Right ventricle myocardium superior (tissue), 1 donor: ENCODE measurements around the gene RPL13. TPM values are rescaled to one million over a fixed set of nuclear protein-coding genes. Genes with fewer than 3 reads are reported as not detected.
"Not testable (repeated sequence)": the region's sequence is repeated elsewhere in the genome, so short reads cannot be mapped to it uniquely, and the experiment has no call there.

ENCODE experiments used
- ATAC-seq: fragments of 200-7000 bp; cut with Tn5 transposase; one replicate; pipeline ENCODE4 v1.9.1; 2020; ENCODE audit warnings: mild to moderate bottlenecking; ENCODE audit not compliant: poor library complexity
- DNase-seq: peaks from one replicate; pipeline ENCODE4 v3.0.0-alpha.2; 2020
- intact Hi-C: fragments of 100-400 bp; cut with DNase I; formaldehyde crosslinking; loops from one replicate; pipeline ENCODE4 v1.11.2; 2022
- total RNA-seq: library from RNA; stranded (reverse); fragmentation: NEBNext Ultra II Directional; extraction: Animal tissue kit (Norgen Biotek cat#: 25700); gene quantifications from one replicate; pipeline ENCODE4 v1.2.1, GENCODE V29; 2021
- donor health status: DM: no; HTN: yes; CAD: no; lungs with severe emphysema.

Gene RPL13
- total RNA-seq, 1 donor from 2014 or later: 1,044 TPM

DNA sequence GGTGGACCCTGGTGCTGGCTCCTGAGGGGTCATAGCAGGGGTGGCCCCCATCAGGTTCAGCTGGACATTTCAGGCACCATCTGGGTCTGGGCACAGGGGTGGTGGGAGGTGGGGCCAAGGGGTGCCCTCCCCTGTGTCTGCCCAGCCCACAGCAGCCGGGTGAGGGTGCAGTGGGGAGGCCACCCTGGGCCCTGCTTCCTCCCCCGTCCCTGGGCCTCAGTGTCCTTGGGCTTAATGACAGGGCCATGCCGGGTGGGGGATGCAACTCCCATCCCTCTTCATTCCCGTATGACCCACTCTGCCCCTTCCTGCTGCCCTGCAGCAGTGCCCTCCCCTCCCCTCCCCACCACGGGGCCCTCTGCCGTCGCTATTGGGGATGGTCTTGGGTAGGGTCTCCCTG is 25.7 kb downstream of the RPL13 start:
- ATAC-seq (no peak), DNase-seq (no peak)
- intact Hi-C loops: no loop called here

DNA sequence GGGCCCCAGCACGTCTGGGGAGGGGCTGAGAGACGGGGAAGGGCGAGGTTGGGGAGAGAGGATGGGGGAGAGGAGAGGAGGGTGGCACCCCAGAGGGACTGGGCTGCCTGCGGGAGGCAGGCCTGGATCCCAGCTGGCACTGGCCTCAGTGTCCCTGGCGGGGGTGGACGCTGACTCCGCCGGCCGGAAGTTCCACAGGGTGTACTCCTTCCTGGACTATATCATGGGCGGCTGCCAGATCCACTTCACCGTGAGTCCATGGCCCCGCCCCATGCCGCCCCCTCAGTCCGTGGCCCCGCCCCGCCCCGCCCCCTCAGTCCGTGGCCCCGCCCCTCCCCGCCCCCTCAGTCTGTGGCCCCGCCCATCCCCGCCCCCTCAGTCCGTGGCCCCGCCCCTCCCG is 26.4 kb downstream of the RPL13 start:
- intact Hi-C loops: no loop called here
- no peak for DNase-seq

DNA sequence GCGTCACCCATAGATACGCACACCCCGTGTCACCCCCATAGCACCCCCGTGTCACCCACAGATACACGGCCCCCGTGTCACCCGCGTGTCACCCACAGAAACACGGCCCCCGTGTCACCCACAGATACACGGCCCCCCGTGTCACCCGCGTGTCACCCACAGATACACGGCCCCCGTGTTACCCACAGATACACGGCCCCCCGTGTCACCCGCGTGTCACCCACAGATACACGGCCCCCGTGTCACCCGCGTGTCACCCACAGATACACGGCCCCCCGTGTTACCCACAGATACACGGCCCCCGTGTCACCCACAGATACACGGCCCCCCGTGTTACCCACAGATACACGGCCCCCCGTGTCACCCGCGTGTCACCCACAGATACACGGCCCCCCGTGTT is 27.2 kb downstream of the RPL13 start:
- DNase-seq, ATAC-seq, intact Hi-C loops: not testable (repeated sequence)

More for the DNA sequence above, 26.4 kb downstream of the RPL13 start:
- no peak for ATAC-seq

DNA sequence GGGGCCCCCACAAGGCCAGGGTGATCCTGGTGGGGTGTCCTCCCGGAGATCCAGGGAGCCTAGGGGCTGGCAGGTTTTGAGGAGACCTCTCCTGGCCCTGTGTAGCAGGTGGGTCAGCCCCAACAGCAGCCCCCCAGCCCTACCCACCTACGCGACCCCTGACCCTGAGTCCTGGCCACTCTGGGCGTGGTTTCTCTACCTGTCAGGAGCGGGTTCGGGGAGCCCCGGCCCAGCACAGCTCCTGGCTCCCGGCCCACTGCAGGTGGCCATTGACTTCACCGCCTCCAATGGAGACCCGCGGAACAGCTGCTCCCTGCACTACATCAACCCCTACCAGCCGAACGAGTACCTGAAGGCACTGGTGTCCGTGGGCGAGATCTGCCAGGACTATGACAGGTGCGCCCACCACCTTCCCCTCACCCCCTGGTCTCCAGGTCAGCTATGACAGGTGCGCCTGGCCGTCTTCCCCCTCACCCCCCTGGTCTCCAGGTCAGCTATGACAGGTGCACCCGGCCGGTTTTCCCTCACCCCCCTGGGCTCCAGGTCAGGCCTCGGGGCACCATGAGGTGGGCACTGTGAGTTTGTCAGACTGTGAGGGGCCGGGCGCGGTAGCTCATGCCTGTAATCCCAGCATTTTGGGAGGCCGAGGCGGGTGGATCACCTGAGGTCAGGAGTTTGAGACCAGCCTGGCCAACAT is 28.1 kb downstream of the RPL13 start:
- ATAC-seq (no peak), DNase-seq (no peak)
- intact Hi-C loops: no loop called here

DNA sequence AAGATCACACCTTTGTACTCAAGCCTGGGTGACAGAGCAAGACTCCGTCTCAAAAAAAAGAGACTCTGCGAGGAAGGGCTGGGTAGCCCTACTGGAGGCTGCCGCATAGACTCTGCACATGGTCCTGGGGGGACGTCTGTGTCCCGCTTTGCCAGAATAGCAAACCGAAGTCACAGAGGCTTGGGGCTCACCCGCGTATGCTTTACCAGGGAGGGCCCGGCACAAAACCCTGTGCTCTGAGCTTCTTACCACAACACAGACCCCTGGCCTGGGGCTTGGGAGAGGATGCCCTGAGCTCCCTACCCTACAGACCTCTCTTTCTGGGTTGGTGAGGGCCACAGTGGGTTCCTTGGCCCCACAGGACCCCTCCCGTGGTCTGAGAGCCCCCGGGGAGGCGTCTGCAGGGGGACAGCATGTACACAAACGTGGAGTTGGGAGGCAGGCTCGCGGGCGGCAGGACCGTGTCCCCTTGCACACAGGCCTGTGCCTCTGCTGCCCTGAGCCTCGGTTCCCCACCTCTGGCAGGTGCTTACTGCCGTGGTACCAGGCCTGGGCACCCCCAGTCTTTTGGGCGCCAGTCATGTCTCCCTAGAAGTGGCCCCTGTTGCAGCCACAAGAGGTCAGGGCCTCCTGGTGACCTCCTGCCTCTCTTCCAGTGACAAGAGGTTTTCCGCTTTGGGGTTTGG is 28.9 kb downstream of the RPL13 start:
- ATAC-seq (no peak), DNase-seq (no peak)
- intact Hi-C loops: no loop called here

DNA sequence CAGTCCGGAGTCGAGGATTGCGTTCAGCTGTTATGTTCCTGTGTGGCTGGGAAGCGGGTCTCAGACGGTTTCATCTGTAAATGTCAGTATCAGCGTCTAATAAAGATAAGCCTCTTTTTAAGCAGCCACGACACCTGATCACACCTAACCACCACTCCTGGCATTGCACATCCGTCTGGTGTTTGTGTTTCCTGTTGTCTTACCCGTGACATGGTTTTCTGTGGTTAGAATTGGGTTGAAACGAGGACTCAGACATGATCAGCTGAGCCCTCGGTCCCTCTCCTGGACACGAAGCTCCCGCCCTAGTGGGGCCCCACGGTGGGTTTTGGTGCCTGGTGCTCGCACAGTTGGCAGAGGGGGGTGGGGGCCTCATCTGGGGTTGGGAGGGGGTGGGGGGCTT is 33.4 kb downstream of the RPL13 start:
- no peak for DNase-seq
- intact Hi-C loops: no loop called here
- no peak for ATAC-seq

DNA sequence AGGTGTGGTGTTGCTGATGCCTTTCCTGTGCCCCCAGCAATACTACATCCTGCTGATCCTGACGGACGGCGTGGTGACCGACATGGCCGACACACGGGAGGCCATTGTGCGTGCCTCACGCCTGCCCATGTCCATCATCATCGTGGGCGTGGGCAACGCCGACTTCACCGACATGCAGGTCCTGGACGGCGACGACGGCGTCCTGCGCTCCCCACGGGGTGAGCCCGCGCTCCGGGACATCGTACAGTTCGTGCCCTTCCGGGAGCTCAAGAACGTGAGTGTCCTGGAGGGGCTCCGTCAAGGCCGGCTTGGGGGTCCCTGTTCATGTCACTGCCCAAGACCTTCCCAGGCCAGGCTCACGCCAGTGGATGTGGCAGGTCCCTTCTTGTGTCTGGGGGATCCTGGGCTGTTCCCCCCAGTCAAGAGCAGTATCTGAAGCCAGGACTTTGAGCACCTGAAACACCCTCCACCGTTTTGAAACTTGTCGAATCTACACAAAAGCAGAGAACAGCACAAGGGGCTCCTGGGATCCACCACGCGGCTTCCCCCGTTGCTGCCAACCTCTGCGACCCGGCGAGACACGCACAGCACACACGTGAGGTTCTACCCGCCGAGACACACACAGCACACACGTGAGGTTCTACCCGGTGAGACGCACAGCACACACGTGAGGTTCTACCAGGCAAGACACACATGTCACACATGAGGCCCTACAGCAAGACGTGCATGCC is 35.0 kb downstream of the RPL13 start:
- ATAC-seq (no peak), DNase-seq (no peak)
- intact Hi-C loops: no loop called here

DNA sequence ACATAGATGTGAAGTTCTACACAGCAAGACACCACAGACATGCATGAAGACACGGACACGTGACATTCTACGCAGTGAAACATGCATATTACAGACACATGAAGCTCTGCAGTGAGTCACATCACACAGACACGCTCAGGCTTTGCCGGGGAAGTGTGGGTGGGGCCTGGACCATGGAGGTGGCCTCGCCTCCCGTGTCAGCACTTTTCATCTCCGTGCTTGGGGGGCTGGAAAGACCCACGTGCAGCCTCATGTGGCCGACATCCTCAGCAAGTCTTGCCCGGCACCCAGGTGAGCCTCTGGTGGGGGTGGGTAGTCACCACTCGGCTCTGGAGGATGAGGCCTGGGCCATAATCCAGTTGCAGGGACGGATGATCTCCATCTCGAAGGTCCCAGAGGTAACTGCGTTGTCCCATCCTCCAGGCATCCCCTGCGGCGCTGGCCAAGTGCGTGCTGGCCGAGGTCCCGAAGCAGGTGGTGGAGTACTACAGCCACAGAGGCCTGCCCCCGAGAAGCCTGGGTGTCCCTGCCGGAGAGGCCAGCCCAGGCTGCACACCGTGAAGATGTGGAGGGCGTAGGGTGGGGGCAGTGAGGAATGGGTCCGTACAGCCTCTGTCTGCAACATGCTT is 35.7 kb downstream of the RPL13 start:
- DNase-seq (no peak), ATAC-seq (no peak)
- intact Hi-C loops: no loop called here

DNA sequence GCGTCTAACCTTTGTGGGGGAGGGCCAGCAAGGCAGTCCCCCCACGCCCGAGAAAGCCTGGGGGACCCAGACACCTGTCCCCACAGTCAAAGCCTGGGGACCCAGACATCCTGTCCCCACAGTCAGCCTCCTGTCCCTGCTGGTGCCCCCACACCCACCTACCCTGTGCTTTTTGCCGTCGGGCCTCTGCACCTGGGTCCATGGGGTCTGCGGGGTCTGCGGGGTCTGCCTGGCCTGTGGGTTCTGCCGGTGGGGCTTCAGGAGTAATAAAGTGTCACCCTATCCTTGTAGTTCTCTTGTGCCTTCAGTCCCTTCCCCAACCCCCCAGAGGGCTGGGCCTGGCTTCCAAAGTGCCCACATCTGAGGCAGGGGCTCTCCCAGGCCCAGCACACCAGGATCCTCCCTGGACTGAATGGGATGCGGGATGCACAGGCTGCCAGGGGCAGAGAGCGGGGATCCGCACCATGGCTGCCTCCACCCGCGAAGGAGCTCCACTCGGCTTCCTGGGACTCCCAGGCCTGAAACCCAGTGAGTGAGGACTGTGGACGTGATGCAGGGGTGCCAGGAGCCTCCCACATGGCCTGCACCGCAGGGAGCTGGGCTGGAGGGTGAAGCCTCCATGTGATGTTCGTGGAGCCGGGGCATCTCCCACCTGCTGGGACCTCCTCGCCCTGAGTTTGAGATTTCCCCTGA is 36.6 kb downstream of the RPL13 start:
- intact Hi-C loops: no loop called here
- DNase-seq (no peak), ATAC-seq (no peak)

DNA sequence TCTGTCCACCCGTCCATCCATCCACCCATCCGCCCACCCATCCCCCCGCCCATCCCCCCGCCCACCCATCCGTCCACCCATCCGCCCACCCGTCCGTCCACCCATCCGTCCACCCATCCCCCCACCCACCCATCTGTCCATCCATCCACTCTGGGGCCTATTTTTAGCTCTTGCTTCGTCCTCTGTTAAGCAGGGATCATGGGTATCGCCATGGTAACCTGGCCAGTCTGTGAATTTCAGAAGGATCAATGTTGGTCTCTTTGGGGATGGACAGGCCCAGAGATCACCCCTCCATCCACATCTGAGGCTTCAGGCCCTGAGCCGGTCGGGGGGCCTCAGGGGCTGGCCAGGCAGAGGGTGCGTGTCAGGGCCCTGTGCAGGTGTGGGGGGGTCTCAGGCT is 37.7 kb downstream of the RPL13 start:
- ATAC-seq (no peak), DNase-seq (no peak)
- intact Hi-C loops: no loop called here

DNA sequence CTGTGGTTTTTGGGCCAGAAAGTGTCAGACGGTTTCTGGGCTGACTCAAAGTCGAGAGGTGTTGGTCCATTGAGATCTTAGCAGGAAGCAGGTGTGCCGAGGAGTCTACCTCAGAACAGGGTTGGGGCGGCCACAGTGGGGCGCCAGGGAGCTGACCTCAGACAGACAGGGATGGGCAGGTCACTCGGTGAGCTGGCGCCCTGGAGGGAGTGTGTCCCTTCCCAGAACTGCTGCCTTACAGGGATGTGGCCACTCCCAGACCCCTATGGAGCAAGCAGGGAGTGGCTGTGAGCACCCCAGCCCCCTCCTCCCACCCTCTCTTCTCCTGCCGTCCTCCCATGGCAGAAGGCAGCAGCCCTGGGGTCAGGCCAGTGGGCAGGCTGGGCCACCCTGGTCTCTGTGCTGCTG is 39.0 kb downstream of the RPL13 start:
- intact Hi-C loops: no loop called here
- ATAC-seq (no peak), DNase-seq (no peak)

DNA sequence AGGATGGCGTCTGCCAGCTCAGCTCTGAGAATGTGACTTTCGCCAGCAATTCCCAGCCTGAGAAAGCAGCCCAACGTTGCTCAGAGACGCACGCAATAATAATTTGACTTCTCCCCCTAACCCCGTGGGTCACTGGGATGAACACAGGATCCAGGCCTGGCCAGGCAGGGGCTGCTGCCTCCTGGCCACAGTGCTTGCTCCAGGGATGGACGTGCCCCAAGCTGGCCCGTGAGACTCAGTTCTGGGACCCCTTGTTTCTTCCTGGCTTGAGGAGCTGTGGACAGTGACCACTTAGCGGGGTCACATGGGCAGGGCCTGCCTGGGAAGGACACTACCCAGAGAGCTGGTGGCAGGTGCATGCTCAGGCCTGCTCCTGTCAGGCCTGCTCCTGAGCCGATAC is 39.4 kb downstream of the RPL13 start:
- intact Hi-C loops: no loop called here
- ATAC-seq (no peak), DNase-seq (no peak)

DNA sequence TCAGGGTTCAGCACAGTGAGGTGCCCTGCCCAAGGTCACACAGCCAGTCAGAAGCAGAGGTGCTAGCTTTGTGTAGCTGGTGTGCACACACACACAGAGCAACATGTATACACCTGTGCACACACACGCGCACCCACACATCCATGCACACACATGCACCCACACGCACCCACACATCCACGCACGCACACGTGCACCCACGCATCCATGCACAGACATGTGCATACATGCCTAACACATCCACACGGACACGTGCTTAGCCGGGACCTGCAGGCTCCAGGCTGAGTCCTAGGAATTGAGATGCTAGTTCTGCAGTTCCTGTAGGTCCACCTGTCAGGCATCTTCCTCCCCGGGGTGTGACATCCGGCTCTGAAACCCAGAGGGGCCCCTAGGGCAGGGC is 39.9 kb downstream of the RPL13 start:
- DNase-seq: no peak
- no peak for ATAC-seq
- intact Hi-C loops: no loop called here

DNA sequence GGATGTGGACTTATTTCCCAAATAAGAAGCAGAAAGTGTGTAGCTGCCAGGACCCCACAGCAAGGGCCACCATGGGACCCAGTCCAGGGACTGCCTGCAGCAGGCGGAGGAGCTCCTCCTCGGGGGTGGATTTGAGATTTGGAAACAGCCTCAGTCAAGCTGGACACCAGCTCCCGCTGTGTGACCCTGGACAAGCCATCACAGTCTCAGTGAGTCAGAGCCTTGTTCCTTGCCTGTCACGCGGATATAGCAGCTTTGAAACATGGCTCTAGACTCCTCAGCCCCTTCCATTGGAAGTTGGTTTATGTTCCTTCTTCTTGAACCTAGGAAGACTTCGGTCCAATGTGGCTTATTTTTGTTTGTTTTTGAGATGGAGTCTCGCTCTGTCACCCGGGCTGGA is 40.5 kb downstream of the RPL13 start:
- DNase-seq (no peak), ATAC-seq (no peak)
- intact Hi-C loops: no loop called here

DNA sequence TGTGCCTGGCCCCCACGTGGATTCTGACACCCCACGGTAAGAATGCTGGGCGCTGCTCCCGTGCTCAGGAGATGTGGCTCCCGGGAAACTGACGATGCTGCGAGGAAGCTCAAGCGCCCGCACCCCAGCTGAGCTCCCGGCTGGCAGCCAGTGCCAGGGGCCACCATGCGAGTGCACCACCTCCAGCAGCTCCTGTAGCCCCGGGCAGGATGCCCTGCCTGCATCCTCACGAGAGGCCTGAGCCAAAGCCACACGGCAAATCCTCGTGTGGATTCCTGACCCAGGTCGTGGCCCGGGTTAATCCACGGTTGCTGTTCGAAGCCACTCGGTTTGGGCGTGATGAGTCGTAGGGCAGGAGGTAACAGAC is 41.4 kb downstream of the RPL13 start:
- intact Hi-C loops: no loop called here
- DNase-seq (no peak), ATAC-seq (no peak)

DNA sequence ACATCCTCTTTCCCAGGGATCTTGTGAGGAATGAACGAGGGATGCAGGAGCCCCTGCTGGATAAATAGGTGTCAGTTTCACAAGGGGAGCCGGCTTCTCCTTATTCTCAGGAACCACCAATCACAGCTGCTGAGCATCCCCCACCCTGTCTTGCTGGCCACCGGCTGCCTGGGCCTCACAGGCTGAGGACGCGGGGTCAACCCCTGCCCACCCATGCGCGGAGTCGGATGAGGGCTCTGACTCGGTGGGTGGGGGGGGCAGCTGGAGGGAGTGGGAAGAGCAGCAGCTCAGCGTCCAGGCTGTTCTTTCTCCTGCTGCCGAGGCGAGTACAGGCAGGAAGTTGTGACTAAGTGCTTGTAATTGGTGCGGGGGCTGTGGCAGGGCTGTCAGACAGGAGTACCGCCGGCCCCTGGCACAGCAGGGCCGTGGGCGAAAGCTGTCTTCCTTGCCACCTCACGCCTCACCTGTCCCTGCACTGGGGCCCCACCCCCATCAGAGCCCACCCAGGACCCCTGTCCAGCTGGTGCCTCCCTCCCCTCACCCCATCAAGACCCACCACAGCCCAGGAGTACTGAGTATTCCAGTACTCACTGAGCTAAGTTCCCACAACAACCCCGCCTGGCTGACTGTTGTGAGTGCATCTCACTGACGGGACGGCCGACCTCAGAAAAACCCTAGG is 41.9 kb downstream of the RPL13 start:
- ATAC-seq (no peak), DNase-seq (no peak)
- intact Hi-C loops: no loop called here

DNA sequence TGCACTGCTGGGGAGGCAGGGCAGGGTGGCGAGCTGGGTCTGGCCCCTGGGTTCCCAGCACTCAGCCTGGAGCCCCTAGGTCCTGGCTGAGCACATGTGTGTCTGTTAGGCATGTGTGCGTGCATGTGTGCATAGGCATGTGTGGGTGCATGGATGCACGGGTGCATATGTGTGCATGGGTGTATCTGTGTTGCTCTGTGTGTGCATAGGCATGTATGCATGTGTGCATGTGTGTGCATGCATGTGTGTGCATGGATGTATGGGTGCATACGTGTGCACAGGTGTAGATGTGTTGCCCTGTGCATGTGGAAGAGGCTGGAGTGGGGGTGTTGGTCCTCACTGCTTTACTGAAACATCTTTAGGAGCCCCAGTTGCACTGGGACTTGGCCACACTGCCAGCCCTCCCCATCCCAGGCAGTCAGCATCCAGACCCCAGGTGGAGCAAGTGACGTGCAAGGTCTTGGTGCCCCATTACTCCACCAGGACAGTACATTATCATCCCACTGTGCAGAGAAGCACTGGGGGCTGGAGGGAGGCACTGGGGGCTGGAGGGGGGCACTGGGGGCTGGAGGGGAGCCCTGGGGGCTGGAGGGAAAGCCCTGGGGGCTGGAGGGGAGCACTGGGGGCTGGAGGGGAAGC is 42.6 kb downstream of the RPL13 start:
- DNase-seq: no peak
- intact Hi-C loops: no loop called here
- no peak for ATAC-seq

DNA sequence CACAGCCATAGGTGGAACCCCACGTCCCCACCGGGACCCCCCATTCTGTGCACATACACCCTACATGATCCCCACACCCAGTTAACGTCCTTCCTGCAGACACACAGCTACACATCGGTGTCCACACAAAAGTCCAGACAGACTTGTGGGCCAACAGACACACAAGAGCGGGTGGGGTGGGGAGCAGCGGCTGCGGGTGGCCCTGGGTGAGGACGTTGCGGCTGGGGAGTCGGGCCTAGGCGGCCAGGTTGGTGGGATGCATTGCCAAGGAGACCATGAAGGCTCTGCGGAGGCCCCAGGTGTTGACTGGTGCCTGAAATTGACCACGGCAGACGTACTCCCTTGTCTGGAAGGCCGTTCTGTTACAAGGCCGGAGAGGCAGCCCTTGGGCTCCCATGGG is 44.3 kb downstream of the RPL13 start:
- intact Hi-C loops: no loop called here
- DNase-seq (no peak), ATAC-seq (no peak)
